ENCODE data around the gene PIK3C2G. TPM values are rescaled to one million over a fixed set of nuclear protein-coding genes. Genes with fewer than 3 reads are reported as not detected.

PIK3C2G gene
- total and polyA plus RNA-seq, 2 of the 13 experiments (the other 11 are each of a cell fraction or from before 2014, with no cell fraction given): not detected

DNA sequence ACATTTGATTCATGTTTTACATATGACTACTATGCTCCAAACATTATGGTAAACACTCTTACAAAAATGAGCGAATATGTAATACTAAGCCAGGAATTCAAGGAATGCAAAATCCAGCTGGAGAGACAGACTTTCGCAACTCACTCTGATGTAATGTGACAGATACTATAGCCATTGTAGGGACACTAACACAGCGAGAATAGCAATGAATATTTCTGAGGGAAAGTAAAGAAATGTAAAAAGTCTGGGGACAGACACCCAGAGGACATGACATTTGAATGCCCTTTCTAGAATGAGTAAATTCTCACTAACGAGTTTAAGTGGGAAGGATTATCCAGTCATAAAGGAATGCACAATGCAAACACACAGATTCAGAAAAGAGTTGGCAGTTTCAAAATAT is 121.9 kb downstream of the PIK3C2G start (continued):
- TF ChIP-seq, protein P1, sequence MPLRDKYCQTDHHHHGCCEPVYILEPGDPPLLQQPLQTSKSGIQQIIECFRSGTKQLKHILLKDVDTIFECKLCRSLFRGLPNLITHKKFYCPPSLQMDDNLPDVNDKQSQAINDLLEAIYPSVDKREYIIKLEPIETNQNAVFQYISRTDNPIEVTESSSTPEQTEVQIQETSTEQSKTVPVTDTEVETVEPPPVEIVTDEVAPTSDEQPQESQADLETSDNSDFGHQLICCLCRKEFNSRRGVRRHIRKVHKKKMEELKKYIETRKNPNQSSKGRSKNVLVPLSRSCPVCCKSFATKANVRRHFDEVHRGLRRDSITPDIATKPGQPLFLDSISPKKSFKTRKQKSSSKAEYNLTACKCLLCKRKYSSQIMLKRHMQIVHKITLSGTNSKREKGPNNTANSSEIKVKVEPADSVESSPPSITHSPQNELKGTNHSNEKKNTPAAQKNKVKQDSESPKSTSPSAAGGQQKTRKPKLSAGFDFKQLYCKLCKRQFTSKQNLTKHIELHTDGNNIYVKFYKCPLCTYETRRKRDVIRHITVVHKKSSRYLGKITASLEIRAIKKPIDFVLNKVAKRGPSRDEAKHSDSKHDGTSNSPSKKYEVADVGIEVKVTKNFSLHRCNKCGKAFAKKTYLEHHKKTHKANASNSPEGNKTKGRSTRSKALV (CRISPR knock-in tag; IDR thresholded peaks at IDR 0.05): no peak
- TF ChIP-seq, protein P2, sequence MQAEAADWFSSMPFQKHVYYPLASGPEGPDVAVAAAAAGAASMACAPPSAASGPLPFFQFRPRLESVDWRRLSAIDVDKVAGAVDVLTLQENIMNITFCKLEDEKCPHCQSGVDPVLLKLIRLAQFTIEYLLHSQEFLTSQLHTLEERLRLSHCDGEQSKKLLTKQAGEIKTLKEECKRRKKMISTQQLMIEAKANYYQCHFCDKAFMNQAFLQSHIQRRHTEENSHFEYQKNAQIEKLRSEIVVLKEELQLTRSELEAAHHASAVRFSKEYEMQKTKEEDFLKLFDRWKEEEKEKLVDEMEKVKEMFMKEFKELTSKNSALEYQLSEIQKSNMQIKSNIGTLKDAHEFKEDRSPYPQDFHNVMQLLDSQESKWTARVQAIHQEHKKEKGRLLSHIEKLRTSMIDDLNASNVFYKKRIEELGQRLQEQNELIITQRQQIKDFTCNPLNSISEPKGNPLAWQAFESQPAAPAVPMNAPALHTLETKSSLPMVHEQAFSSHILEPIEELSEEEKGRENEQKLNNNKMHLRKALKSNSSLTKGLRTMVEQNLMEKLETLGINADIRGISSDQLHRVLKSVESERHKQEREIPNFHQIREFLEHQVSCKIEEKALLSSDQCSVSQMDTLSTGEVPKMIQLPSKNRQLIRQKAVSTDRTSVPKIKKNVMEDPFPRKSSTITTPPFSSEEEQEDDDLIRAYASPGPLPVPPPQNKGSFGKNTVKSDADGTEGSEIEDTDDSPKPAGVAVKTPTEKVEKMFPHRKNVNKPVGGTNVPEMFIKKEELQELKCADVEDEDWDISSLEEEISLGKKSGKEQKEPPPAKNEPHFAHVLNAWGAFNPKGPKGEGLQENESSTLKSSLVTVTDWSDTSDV (CRISPR knock-in tag; IDR thresholded peaks at IDR 0.05): no peak
- TF ChIP-seq NFKB2 (CRISPR knock-in tag; IDR thresholded peaks at IDR 0.05; ENCODE audit: borderline replicate concordance) (no peak), ZNF430 (CRISPR knock-in tag; IDR thresholded peaks at IDR 0.05) (no peak), ZNF781 (CRISPR knock-in tag; IDR thresholded peaks at IDR 0.05; ENCODE audit: borderline replicate concordance, not compliant biosample characterization) (no peak), ZNF567 (CRISPR knock-in tag; IDR thresholded peaks at IDR 0.05; ENCODE audit: borderline replicate concordance) (no peak)
- TF ChIP-seq, protein P3, sequence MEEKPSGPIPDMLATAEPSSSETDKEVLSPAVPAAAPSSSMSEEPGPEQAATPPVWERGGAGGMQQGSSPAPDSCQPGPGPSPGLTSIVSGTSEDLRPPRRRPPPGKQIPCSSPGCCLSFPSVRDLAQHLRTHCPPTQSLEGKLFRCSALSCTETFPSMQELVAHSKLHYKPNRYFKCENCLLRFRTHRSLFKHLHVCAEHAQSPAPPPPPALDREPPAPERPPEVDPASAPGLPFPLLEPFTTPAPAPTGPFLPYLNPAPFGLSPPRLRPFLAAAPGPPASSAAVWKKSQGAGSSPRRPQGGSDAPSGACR (CRISPR knock-in tag; IDR thresholded peaks at IDR 0.05): no peak
- TF ChIP-seq, protein P4, sequence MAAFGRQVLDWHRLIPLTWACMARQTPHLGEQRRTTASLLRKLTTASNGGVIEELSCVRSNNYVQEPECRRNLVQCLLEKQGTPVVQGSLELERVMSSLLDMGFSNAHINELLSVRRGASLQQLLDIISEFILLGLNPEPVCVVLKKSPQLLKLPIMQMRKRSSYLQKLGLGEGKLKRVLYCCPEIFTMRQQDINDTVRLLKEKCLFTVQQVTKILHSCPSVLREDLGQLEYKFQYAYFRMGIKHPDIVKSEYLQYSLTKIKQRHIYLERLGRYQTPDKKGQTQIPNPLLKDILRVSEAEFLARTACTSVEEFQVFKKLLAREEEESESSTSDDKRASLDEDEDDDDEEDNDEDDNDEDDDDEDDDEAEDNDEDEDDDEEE (CRISPR knock-in tag; IDR thresholded peaks at IDR 0.05): no peak
- TF ChIP-seq, protein P5, sequence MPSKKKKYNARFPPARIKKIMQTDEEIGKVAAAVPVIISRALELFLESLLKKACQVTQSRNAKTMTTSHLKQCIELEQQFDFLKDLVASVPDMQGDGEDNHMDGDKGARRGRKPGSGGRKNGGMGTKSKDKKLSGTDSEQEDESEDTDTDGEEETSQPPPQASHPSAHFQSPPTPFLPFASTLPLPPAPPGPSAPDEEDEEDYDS (CRISPR knock-in tag; IDR thresholded peaks at IDR 0.05): peak; percentile 31; the same call in 1 of the 2 replicates
- TF ChIP-seq, protein P6, sequence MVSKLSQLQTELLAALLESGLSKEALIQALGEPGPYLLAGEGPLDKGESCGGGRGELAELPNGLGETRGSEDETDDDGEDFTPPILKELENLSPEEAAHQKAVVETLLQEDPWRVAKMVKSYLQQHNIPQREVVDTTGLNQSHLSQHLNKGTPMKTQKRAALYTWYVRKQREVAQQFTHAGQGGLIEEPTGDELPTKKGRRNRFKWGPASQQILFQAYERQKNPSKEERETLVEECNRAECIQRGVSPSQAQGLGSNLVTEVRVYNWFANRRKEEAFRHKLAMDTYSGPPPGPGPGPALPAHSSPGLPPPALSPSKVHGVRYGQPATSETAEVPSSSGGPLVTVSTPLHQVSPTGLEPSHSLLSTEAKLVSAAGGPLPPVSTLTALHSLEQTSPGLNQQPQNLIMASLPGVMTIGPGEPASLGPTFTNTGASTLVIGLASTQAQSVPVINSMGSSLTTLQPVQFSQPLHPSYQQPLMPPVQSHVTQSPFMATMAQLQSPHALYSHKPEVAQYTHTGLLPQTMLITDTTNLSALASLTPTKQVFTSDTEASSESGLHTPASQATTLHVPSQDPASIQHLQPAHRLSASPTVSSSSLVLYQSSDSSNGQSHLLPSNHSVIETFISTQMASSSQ (IDR thresholded peaks at IDR 0.05; ENCODE audit: low read depth): no peak
- TF ChIP-seq, protein P6 (CRISPR knock-in tag; IDR thresholded peaks at IDR 0.05; ENCODE audit: borderline replicate concordance): no peak
- TF ChIP-seq, protein P7, sequence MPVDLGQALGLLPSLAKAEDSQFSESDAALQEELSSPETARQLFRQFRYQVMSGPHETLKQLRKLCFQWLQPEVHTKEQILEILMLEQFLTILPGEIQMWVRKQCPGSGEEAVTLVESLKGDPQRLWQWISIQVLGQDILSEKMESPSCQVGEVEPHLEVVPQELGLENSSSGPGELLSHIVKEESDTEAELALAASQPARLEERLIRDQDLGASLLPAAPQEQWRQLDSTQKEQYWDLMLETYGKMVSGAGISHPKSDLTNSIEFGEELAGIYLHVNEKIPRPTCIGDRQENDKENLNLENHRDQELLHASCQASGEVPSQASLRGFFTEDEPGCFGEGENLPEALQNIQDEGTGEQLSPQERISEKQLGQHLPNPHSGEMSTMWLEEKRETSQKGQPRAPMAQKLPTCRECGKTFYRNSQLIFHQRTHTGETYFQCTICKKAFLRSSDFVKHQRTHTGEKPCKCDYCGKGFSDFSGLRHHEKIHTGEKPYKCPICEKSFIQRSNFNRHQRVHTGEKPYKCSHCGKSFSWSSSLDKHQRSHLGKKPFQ (CRISPR knock-in tag; IDR thresholded peaks at IDR 0.05; ENCODE audit: insufficient replicate concordance): no peak
- TF ChIP-seq, protein P8, sequence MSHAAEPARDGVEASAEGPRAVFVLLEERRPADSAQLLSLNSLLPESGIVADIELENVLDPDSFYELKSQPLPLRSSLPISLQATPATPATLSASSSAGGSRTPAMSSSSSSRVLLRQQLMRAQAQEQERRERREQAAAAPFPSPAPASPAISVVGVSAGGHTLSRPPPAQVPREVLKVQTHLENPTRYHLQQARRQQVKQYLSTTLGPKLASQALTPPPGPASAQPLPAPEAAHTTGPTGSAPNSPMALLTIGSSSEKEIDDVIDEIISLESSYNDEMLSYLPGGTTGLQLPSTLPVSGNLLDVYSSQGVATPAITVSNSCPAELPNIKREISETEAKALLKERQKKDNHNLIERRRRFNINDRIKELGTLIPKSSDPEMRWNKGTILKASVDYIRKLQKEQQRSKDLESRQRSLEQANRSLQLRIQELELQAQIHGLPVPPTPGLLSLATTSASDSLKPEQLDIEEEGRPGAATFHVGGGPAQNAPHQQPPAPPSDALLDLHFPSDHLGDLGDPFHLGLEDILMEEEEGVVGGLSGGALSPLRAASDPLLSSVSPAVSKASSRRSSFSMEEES (CRISPR knock-in tag; IDR thresholded peaks at IDR 0.05): no peak
